ENCODE measurements around the gene MMP10. TPM values are rescaled to one million over a fixed set of nuclear protein-coding genes. Genes with fewer than 3 reads are reported as not detected.
A peak's percentile ranks its signal among the peaks of the same experiment; 100 is the strongest.

MMP10 gene
- total and polyA plus RNA-seq, 2 experiments from 2014 or later, result 0.10 TPM; not detected in 1

DNA sequence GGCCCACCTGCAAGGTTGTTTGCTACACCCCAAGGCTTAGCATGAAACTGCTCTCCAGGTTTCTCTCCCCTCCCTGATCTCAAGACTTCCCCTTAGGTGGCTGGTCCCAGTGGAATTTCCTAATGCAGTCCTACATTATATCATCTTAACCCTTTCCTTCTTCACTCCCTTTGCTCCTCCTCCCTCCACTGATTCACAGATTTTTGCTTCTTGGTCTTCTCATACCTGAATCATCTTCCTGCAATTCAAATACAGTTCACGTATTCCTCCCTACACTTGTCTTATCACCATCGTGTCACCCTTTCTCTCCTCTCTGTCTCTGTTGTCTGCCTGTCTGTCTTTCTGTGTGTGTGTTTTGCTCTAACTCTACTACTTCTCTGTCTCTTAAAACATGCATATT is 17.0 kb downstream of the MMP10 start:
- Mint-ChIP-seq H3K27ac (no peak overlapping the region), H3K36me3 (ENCODE audit: low read depth) (no peaks in the 10 kb centered on the region), H3K9me3 (no peaks in the 10 kb centered on the region), H3K4me1 (peaks cover 13% of the 10 kb centered on the region), H3K27me3 (ENCODE audit: insufficient read depth, low read depth, poor library complexity) (peaks cover 2% of the 10 kb centered on the region), H3K4me3 (no peak overlapping the region)
- DNase-seq (ENCODE audit: low spot score) (no peak), ATAC-seq (no peak)
- no peak overlapping the region for H3K4me3 ChIP-seq
- H3F3A ChIP-seq (replicated peaks; ENCODE audit: low read depth), result no peaks in the 10 kb centered on the region
- peaks cover 8% of the 10 kb centered on the region for H3K9me2 ChIP-seq (ENCODE audit: insufficient read depth)
- TF ChIP-seq ZNF331 (CRISPR knock-in tag; IDR thresholded peaks at IDR 0.05; ENCODE audit: low read depth), result no peak
- TF ChIP-seq ETS1 (IDR thresholded peaks at IDR 0.05), result no peak
- TF ChIP-seq STAT1 (IDR thresholded peaks at IDR 0.05; ENCODE audit: unreplicated experiment), result no peak
- no peak for TF ChIP-seq EZH2 (IDR thresholded peaks at IDR 0.05; ENCODE audit: low read depth, unreplicated experiment)
- no peak for TF ChIP-seq CREB1 (CRISPR knock-in tag; IDR thresholded peaks at IDR 0.05; ENCODE audit: low read depth)
- TF ChIP-seq POLR2AphosphoS5 (IDR thresholded peaks at IDR 0.05; ENCODE audit: low read depth), result no peak
- TF ChIP-seq CTCF (conservative IDR thresholded peaks at IDR 0.05; ENCODE audit: low read depth in 2 of 2), result no peak
- H3K27me3 ChIP-seq (ENCODE audit: insufficient read depth), result no peaks in the 10 kb centered on the region
- no peaks in the 10 kb centered on the region for H3K79me2 ChIP-seq (replicated peaks; ENCODE audit: insufficient read depth)
- no peaks in the 10 kb centered on the region for H3K36me3 ChIP-seq (ENCODE audit: insufficient read depth)
- no peaks in the 10 kb centered on the region for H4K20me1 ChIP-seq (replicated peaks; ENCODE audit: insufficient read depth)
- H3K4me2 ChIP-seq, result no peak overlapping the region
- H3K27ac ChIP-seq (ENCODE audit: low read depth), result no peak overlapping the region
- peaks cover 8% of the 10 kb centered on the region; the same call in 1 of the 2 replicates for H3K4me1 ChIP-seq (ENCODE audit: insufficient read depth)
- H2AFZ ChIP-seq, result no peak overlapping the region

GRCh38 chr11:102762361-102762767 is 18.1 kb downstream of the MMP10 start:
- no peak overlapping the region for H3K27ac ChIP-seq (ENCODE audit: low read depth)
- H3K27ac Mint-ChIP-seq, result no peak overlapping the region
- H3K4me2 ChIP-seq, result 0 out of 2 replicates have a peak overlapping the region, but pooled peaks have one; percentile 39
- H3K27me3 ChIP-seq (ENCODE audit: insufficient read depth), result no peaks in the 10 kb centered on the region
- no peaks in the 10 kb centered on the region for H3K9me3 Mint-ChIP-seq
- peaks cover 13% of the 10 kb centered on the region for H3K4me1 Mint-ChIP-seq
- DNase-seq (ENCODE audit: low spot score), result no peak
- peaks cover 8% of the 10 kb centered on the region; the same call in 1 of the 2 replicates for H3K4me1 ChIP-seq (ENCODE audit: insufficient read depth)
- H3F3A ChIP-seq (replicated peaks; ENCODE audit: low read depth), result no peaks in the 10 kb centered on the region
- no peaks in the 10 kb centered on the region for H3K36me3 Mint-ChIP-seq (ENCODE audit: low read depth)
- no peak overlapping the region for H3K4me3 ChIP-seq
- no peak for TF ChIP-seq EZH2phosphoT487 (IDR thresholded peaks at IDR 0.05; ENCODE audit: unreplicated experiment)
- no peak for TF ChIP-seq EZH2 (IDR thresholded peaks at IDR 0.05; ENCODE audit: low read depth, unreplicated experiment)
- peaks cover 6% of the 10 kb centered on the region for H3K9me2 ChIP-seq (ENCODE audit: insufficient read depth)
- H2AFZ ChIP-seq, result no peak overlapping the region
- H4K20me1 ChIP-seq (replicated peaks; ENCODE audit: insufficient read depth), result no peaks in the 10 kb centered on the region
- H3K36me3 ChIP-seq (ENCODE audit: insufficient read depth), result no peaks in the 10 kb centered on the region
- peaks cover 2% of the 10 kb centered on the region for H3K27me3 Mint-ChIP-seq (ENCODE audit: insufficient read depth, low read depth, poor library complexity)
- no peak for ATAC-seq
- H3K79me2 ChIP-seq (replicated peaks; ENCODE audit: insufficient read depth), result no peaks in the 10 kb centered on the region
- no peak overlapping the region for H3K4me3 Mint-ChIP-seq

Measured in GM23338 (cell line).